ENCODE data around the gene KCNE4.

- TF ChIP-seq CTCF (conservative IDR thresholded peaks at IDR 0.05; ENCODE audit: low read depth, low read length) (no peak), EZH2 (IDR thresholded peaks at IDR 0.05; ENCODE audit: low read length, unreplicated experiment) (no peak)
Observed at GRCh38 chr2:223079925-223080324, 27.9 kb downstream of the KCNE4 start.

Measured in PC-3 (cell line).